ENCODE data around the gene HTRA2. TPM values are rescaled to one million over a fixed set of nuclear protein-coding genes. Genes with fewer than 3 reads are reported as not detected.

Gene HTRA2
- total RNA-seq, 1 experiment from 2014 or later: 24.9 TPM

GRCh38 chr2:74582184-74582583 lies 52.5 kb downstream of the HTRA2 start:
- H3K4me1 Mint-ChIP-seq: peaks cover 12 to 16% of the 10 kb centered on the region in 2 experiments
- Histone ChIP-seq H3K27ac (ENCODE audit: insufficient read length, low read depth, low read length) (no peak overlapping the region), H3K4me2 (ENCODE audit: insufficient read depth, insufficient read length, low read length) (no peak overlapping the region), H3K18ac (ENCODE audit: insufficient read length, low read depth, low read length) (no peak overlapping the region), H3K4ac (ENCODE audit: low read depth, low read length) (no peak overlapping the region), H3K4me1 (ENCODE audit: insufficient read depth, low read length) (peaks cover 5% of the 10 kb centered on the region; the same call in 1 of the 2 replicates), H2BK120ac (ENCODE audit: low read depth, low read length, poor library complexity, severe bottlenecking) (no peak overlapping the region), H4K91ac (ENCODE audit: insufficient read length, low read depth, low read length) (no peak overlapping the region), H4K5ac (ENCODE audit: insufficient read length, low read depth, low read length) (no peak overlapping the region), H4K20me1 (ENCODE audit: control insufficient read depth, insufficient read depth, insufficient read length) (no peaks in the 10 kb centered on the region), H2BK20ac (ENCODE audit: low read depth, low read length, poor library complexity, severe bottlenecking) (no peak overlapping the region), H2AK5ac (ENCODE audit: insufficient read length, low read length) (no peak overlapping the region), H3K23ac (ENCODE audit: insufficient read length, low read depth, low read length) (no peak overlapping the region), H3K79me2 (ENCODE audit: insufficient read depth, low read length) (no peaks in the 10 kb centered on the region), H3T11ph (ENCODE audit: low read length) (no peak overlapping the region), H2BK12ac (ENCODE audit: insufficient read length, low read depth, low read length) (no peak overlapping the region), H2BK5ac (ENCODE audit: insufficient read length, low read length) (no peak overlapping the region), H3K9me3 (ENCODE audit: control insufficient read depth, low read depth, low read length) (no peaks in the 10 kb centered on the region), H3K56ac (ENCODE audit: insufficient read length, low read depth, low read length) (no peak overlapping the region), H3K14ac (ENCODE audit: insufficient read depth, low read length) (no peak overlapping the region), H3K9ac (ENCODE audit: extremely low read depth, insufficient read length, low read length) (no peak overlapping the region), H2BK15ac (ENCODE audit: low read depth, low read length) (no peak overlapping the region), H2AFZ (ENCODE audit: low read length) (no peak overlapping the region), H4K8ac (replicated peaks; ENCODE audit: insufficient read length, low read depth, low read length) (no peak overlapping the region), H3K27me3 (ENCODE audit: insufficient read depth, low read length) (no peaks in the 10 kb centered on the region; the same call in 1 of the 2 replicates), H3K79me1 (ENCODE audit: insufficient read depth, low read depth, low read length, poor library complexity, severe bottlenecking) (no peaks in the 10 kb centered on the region), H3K23me2 (ENCODE audit: insufficient read length, low read depth, low read length, poor library complexity, severe bottlenecking) (no peaks in the 10 kb centered on the region)
- H3K36me3 Mint-ChIP-seq (ENCODE audit: insufficient read depth in 1 of 3, low read depth in 3 of 3): no peaks in the 10 kb centered on the region
- no CpG with 5 or more reads among the region's 2 CpGs for WGBS (ENCODE audit: extremely low coverage, insufficient read length, low lambda C conversion rate)
- H3K27ac Mint-ChIP-seq: no peak overlapping the region
- no peaks in the 10 kb centered on the region; the same call in 1 of the 2 replicates for H3K27me3 Mint-ChIP-seq (ENCODE audit: low read depth)
- no peak for TF ChIP-seq CTCF (conservative IDR thresholded peaks at IDR 0.05)
- H3K9me3 Mint-ChIP-seq: no peaks in the 10 kb centered on the region
- H3K4me3 Mint-ChIP-seq: no peak overlapping the region
- DNase-seq: no peak

Other genes starting within 250 kb of the HTRA2 start
- gene SLC4A5, start 186.5 kb upstream of the HTRA2 start, total RNA-seq (2021): 0.42 and 0.50 TPM in 2 replicates
- gene DCTN1, start 149.6 kb upstream of the HTRA2 start, total RNA-seq (2021): 136 and 141 TPM in 2 replicates
- gene C2orf81, start 108.3 kb upstream of the HTRA2 start, total RNA-seq (2021): 2.4 and 3.5 TPM in 2 replicates
- gene WDR54, start 108.2 kb upstream of the HTRA2 start, total RNA-seq (2021): 65.0 and 66.4 TPM in 2 replicates
- gene RTKN, start 88.0 kb upstream of the HTRA2 start, total RNA-seq (2021): 87.1 and 90.9 TPM in 2 replicates
- gene INO80B, start 74.8 kb upstream of the HTRA2 start, total RNA-seq (2021): 17.6 and 22.6 TPM in 2 replicates
- gene WBP1, start 71.5 kb upstream of the HTRA2 start, total RNA-seq (2021): 80.7 and 82.1 TPM in 2 replicates
- 55.5 and 58.0 TPM in 2 replicates for gene MOGS, start 64.6 kb upstream of the HTRA2 start, total RNA-seq (2021)
- gene MRPL53, start 57.3 kb upstream of the HTRA2 start, total RNA-seq (2021): 56.9 and 59.5 TPM in 2 replicates
- 21.5 and 21.6 TPM in 2 replicates for gene CCDC142, start 46.9 kb upstream of the HTRA2 start, total RNA-seq (2021)
- 33.3 and 35.2 TPM in 2 replicates for gene TTC31, start 46.9 kb upstream of the HTRA2 start, total RNA-seq (2021)
- 1.1 TPM in 2 replicates for gene LBX2, start 30.3 kb upstream of the HTRA2 start, total RNA-seq (2021)
- 23.8 and 28.1 TPM in 2 replicates for gene PCGF1, start 22.2 kb upstream of the HTRA2 start, total RNA-seq (2021)
- gene TLX2, start 15.5 kb upstream of the HTRA2 start, total RNA-seq (2021): 0.20 and 0.26 TPM in 2 replicates
- 0.98 and 1.6 TPM in 2 replicates for gene DQX1, start 3.7 kb upstream of the HTRA2 start, total RNA-seq (2021)
- gene AUP1, start 227 bp upstream of the HTRA2 start, total RNA-seq (2021): 91.5 and 93.6 TPM in 2 replicates
- 29.0 and 29.8 TPM in 2 replicates for gene LOXL3, start 24.0 kb downstream of the HTRA2 start, total RNA-seq (2021)
- 15.2 and 16.0 TPM in 2 replicates for gene DOK1, start 24.8 kb downstream of the HTRA2 start, total RNA-seq (2021)
- 5.5 and 7.6 TPM in 2 replicates for gene M1AP, start 118.4 kb downstream of the HTRA2 start, total RNA-seq (2021)
- 6.4 and 6.6 TPM in 2 replicates for gene SEMA4F, start 124.3 kb downstream of the HTRA2 start, total RNA-seq (2021)